ENCODE results near the gene TOMM22.

TOMM22 gene

GRCh38 chr22:38705235-38706100 lies 23.7 kb downstream of the TOMM22 start, which contains the start of gene GTPBP1 (continued):
- no peak for TF ChIP-seq ZNF488 (tag by site-specific recombination; IDR thresholded peaks at IDR 0.05)
- TF ChIP-seq ZNF629 (tag by site-specific recombination; IDR thresholded peaks at IDR 0.05): peak; percentile 95
- no peak for TF ChIP-seq ZBTB7A (tag by site-specific recombination; IDR thresholded peaks at IDR 0.05; ENCODE audit: low read depth)
- TF ChIP-seq ZNF211 (tag by site-specific recombination; IDR thresholded peaks at IDR 0.05; ENCODE audit: low read depth): no peak
- TF ChIP-seq ZNF302 (tag by site-specific recombination; IDR thresholded peaks at IDR 0.05; ENCODE audit: low read depth): no peak
- TF ChIP-seq ZNF2 (tag by site-specific recombination; IDR thresholded peaks at IDR 0.05): peak; percentile 91; the same call in 1 of the 2 replicates
- no peak for TF ChIP-seq ZNF223 (tag by site-specific recombination; IDR thresholded peaks at IDR 0.05)
- no peak for TF ChIP-seq ZNF596 (tag by site-specific recombination; IDR thresholded peaks at IDR 0.05)
- TF ChIP-seq SP3 (tag by site-specific recombination; IDR thresholded peaks at IDR 0.05): peak; percentile 98
- peak; percentile 69 for TF ChIP-seq PRDM1 (tag by site-specific recombination; IDR thresholded peaks at IDR 0.05)
- peak; percentile 14; the same call in 1 of the 2 replicates for TF ChIP-seq KLF9 (tag by site-specific recombination; IDR thresholded peaks at IDR 0.05; ENCODE audit: low read depth)
- peak; percentile 78 for TF ChIP-seq ZXDB (tag by site-specific recombination; IDR thresholded peaks at IDR 0.05)
- TF ChIP-seq TCF7L2 (IDR thresholded peaks at IDR 0.05; ENCODE audit: borderline replicate concordance, low read depth, low read length): no peak
- TF ChIP-seq IKZF3 (tag by site-specific recombination; IDR thresholded peaks at IDR 0.05): peak; percentile 36; the same call in 1 of the 2 replicates
- 0 out of 2 replicates have a peak, but pooled peaks have one; percentile 34 for TF ChIP-seq ZNF561 (tag by site-specific recombination; IDR thresholded peaks at IDR 0.05; ENCODE audit: borderline replicate concordance)
- no peak for TF ChIP-seq ZNF266 (tag by site-specific recombination; IDR thresholded peaks at IDR 0.05; ENCODE audit: low read depth)
- no peak for TF ChIP-seq MEIS1 (CRISPR knock-in tag; IDR thresholded peaks at IDR 0.05; ENCODE audit: borderline replicate concordance)
- peak; percentile 41; the same call in 1 of the 2 replicates for TF ChIP-seq ATF2 (tag by site-specific recombination; IDR thresholded peaks at IDR 0.05; ENCODE audit: low read depth)
- TF ChIP-seq PATZ1 (tag by site-specific recombination; IDR thresholded peaks at IDR 0.05): peak; percentile 94

GRCh38 chr22:38706101-38706900 lies 24.5 kb downstream of the TOMM22 start:
- Histone ChIP-seq H3K4me3 (ENCODE audit: low read depth, low read length) (peak overlapping the region; percentile 92), H3K27ac (ENCODE audit: extremely low read depth, low read depth, low read length) (peak overlapping the region; percentile 94), H3K36me3 (ENCODE audit: control insufficient read depth in 2 of 2, insufficient read depth in 1 of 2, low read length in 2 of 2) (peaks cover 5 to 29% of the 10 kb centered on the region in 2 experiments; a peak in 1 of 3 replicates), H3K9me3 (ENCODE audit: control insufficient read depth, insufficient read depth, low read depth, low read length) (no peaks in the 10 kb centered on the region), H3K4me1 (ENCODE audit: control insufficient read depth, insufficient read depth, low read length) (peaks cover 13% of the 10 kb centered on the region)
- CTCF ChIA-PET: interaction anchor here (0.7 to 2.2 kb wide), 8 partner anchors 8 to 593 kb away, joined by 3 to 19 read pairs (median 4); partner anchors contain the start of gene TOMM22
- POLR2A ChIA-PET: interaction anchor here (0.7 to 2.0 kb wide), 10 partner anchors 9 to 210 kb away, joined by 3 to 17 read pairs (median 6); partner anchors contain the start of gene TOMM22
- TF ChIP-seq ZNF544 (tag by site-specific recombination; IDR thresholded peaks at IDR 0.05) (no peak), ZFHX2 (tag by site-specific recombination; conservative IDR thresholded peaks at IDR 0.05) (peak; percentile 85), ZEB2 (tag by site-specific recombination; IDR thresholded peaks at IDR 0.05) (peak; percentile 9; the same call in 1 of the 2 replicates), ZNF214 (tag by site-specific recombination; IDR thresholded peaks at IDR 0.05; ENCODE audit: borderline replicate concordance) (no peak), ZNF624 (tag by site-specific recombination; IDR thresholded peaks at IDR 0.05) (no peak), ZNF626 (tag by site-specific recombination; IDR thresholded peaks at IDR 0.05) (no peak), ZSCAN4 (tag by site-specific recombination; IDR thresholded peaks at IDR 0.05) (no peak), ZIC2 (tag by site-specific recombination; IDR thresholded peaks at IDR 0.05) (peak; percentile 69), GLIS2 (tag by site-specific recombination; IDR thresholded peaks at IDR 0.05) (peak; percentile 98), ZNF596 (tag by site-specific recombination; IDR thresholded peaks at IDR 0.05) (peak; percentile 38; the same call in 1 of the 2 replicates), SP2 (tag by site-specific recombination; IDR thresholded peaks at IDR 0.05) (peak; percentile 49), SCRT2 (tag by site-specific recombination; IDR thresholded peaks at IDR 0.05) (no peak)

Data from HEK293 (cell line).